ENCODE data around the gene GNAZ. TPM values are rescaled to one million over a fixed set of nuclear protein-coding genes. Genes with fewer than 3 reads are reported as not detected.

GNAZ gene
- total RNA-seq, 1 donor from 2014 or later = 1.1 TPM

- FAIRE-seq = no peak
- Mint-ChIP-seq H3K27ac (ENCODE audit: unreplicated experiment) (no peak overlapping the region), H3K4me1 (ENCODE audit: low read depth, unreplicated experiment) (no peaks in the 10 kb centered on the region), H3K9me3 (ENCODE audit: unreplicated experiment) (peaks cover 9% of the 10 kb centered on the region), H3K36me3 (ENCODE audit: low read depth, unreplicated experiment) (no peaks in the 10 kb centered on the region), H3K4me3 (ENCODE audit: unreplicated experiment) (no peak overlapping the region), H3K27me3 (ENCODE audit: low read depth, unreplicated experiment) (peaks cover 66% of the 10 kb centered on the region)
- TF ChIP-seq CTCF (IDR thresholded peaks at IDR 0.05; ENCODE audit: insufficient read depth, low read depth, low read length) = no peak
- TF ChIP-seq EZH2 (IDR thresholded peaks at IDR 0.05; ENCODE audit: insufficient read depth, low read length) = no peak
- no peak overlapping the region for H3K4me3 ChIP-seq (ENCODE audit: insufficient read depth, low read depth, low read length)
- no peaks in the 10 kb centered on the region for H4K20me1 ChIP-seq (ENCODE audit: insufficient read depth, low read length)
- H3K36me3 ChIP-seq (ENCODE audit: insufficient read depth, low read length) = no peaks in the 10 kb centered on the region
- H3K27me3 ChIP-seq (ENCODE audit: insufficient read depth, low read length) = peaks cover 2% of the 10 kb centered on the region
- no peaks in the 10 kb centered on the region for H3K79me2 ChIP-seq (ENCODE audit: insufficient read depth, low read length)
- H3K27ac ChIP-seq (ENCODE audit: low read depth, low read length) = no peak overlapping the region
- H3K4me2 ChIP-seq (ENCODE audit: low read length) = no peak overlapping the region
- no peak for DNase-seq (ENCODE audit: low read depth)
- no peak overlapping the region for H3K9ac ChIP-seq (ENCODE audit: low read length)
- no peak overlapping the region for H2AFZ ChIP-seq (ENCODE audit: low read depth, low read length)
- H3K9me3 ChIP-seq (ENCODE audit: insufficient read depth, low read depth, low read length) = peaks cover 4% of the 10 kb centered on the region
- H3K4me1 ChIP-seq (ENCODE audit: insufficient read depth, low read length) = no peaks in the 10 kb centered on the region
Measured at GRCh38 chr22:23058481-23059283, 11.6 kb upstream of the GNAZ start.

- H3K4me2 ChIP-seq (ENCODE audit: low read length) = no peak overlapping the region
- DNase-seq (ENCODE audit: low read depth) (no peak), FAIRE-seq (no peak)
- H3K27me3 Mint-ChIP-seq (ENCODE audit: low read depth, unreplicated experiment) = peaks cover 65% of the 10 kb centered on the region
- H3K9me3 Mint-ChIP-seq (ENCODE audit: unreplicated experiment) = peaks cover 9% of the 10 kb centered on the region
- no peaks in the 10 kb centered on the region for H3K4me1 Mint-ChIP-seq (ENCODE audit: low read depth, unreplicated experiment)
- no peak overlapping the region for H3K27ac ChIP-seq (ENCODE audit: low read depth, low read length)
- H3K4me3 Mint-ChIP-seq (ENCODE audit: unreplicated experiment) = no peak overlapping the region
- TF ChIP-seq CTCF (IDR thresholded peaks at IDR 0.05; ENCODE audit: insufficient read depth, low read depth, low read length) = no peak
- TF ChIP-seq EZH2 (IDR thresholded peaks at IDR 0.05; ENCODE audit: insufficient read depth, low read length) = no peak
- H3K4me3 ChIP-seq (ENCODE audit: insufficient read depth, low read depth, low read length) = no peak overlapping the region
- H3K9me3 ChIP-seq (ENCODE audit: insufficient read depth, low read depth, low read length) = peaks cover 4% of the 10 kb centered on the region
- H3K4me1 ChIP-seq (ENCODE audit: insufficient read depth, low read length) = no peaks in the 10 kb centered on the region
- H3K36me3 Mint-ChIP-seq (ENCODE audit: low read depth, unreplicated experiment) = no peaks in the 10 kb centered on the region
- no peaks in the 10 kb centered on the region for H3K36me3 ChIP-seq (ENCODE audit: insufficient read depth, low read length)
- peaks cover 2% of the 10 kb centered on the region for H3K27me3 ChIP-seq (ENCODE audit: insufficient read depth, low read length)
- H3K9ac ChIP-seq (ENCODE audit: low read length) = no peak overlapping the region
- no peaks in the 10 kb centered on the region for H3K79me2 ChIP-seq (ENCODE audit: insufficient read depth, low read length)
- H2AFZ ChIP-seq (ENCODE audit: low read depth, low read length) = no peak overlapping the region
- H3K27ac Mint-ChIP-seq (ENCODE audit: unreplicated experiment) = no peak overlapping the region
- no peaks in the 10 kb centered on the region for H4K20me1 ChIP-seq (ENCODE audit: insufficient read depth, low read length)
Measured at GRCh38 chr22:23059284-23059948, 10.9 kb upstream of the GNAZ start.

All from astrocyte (in vitro differentiated cells and primary cell).